Natural killer cell (primary cell): ENCODE measurements around the gene CSKMT. TPM values are rescaled to one million over a fixed set of nuclear protein-coding genes. Genes with fewer than 3 reads are reported as not detected.
A peak's percentile ranks its signal among the peaks of the same experiment; 100 is the strongest.
"Not testable (repeated sequence)": the region's sequence is repeated elsewhere in the genome, so short reads cannot be mapped to it uniquely, and the experiment has no call there.

Experiments
- ATAC-seq, 3 donors: fragments of 150-1000 bp in 2 of 3; fragments of 200-7000 bp in 1 of 3; cut with Tn5 transposase; 1 replicate in 1 of 3; 2 replicates in 2 of 3; pipeline ENCODE4 v1.10.0; 2021; ENCODE audit warnings: mild to moderate bottlenecking in 2 of 3, moderate library complexity in 2 of 3
- DNase-seq, 2 donors: peaks; one replicate each; pipeline versions ENCODE4 v3.0.0 to v3.0.0-alpha.2; 2013 to 2021; ENCODE audit warnings: mixed read lengths in 1 of 2
- H3K27ac ChIP-seq: one replicate; pipeline ENCODE4 v1.5.1; 2013; ENCODE audit warnings: mild to moderate bottlenecking, low read length
- H3K27me3 ChIP-seq: one replicate; pipeline ENCODE4 v1.6.1; 2013; ENCODE audit warnings: low read length; ENCODE audit not compliant: control insufficient read depth, insufficient read depth
- H3K36me3 ChIP-seq: one replicate; pipeline ENCODE4 v1.6.1; 2013; ENCODE audit warnings: low read length; ENCODE audit not compliant: control insufficient read depth, insufficient read depth
- H3K4me1 ChIP-seq: one replicate; pipeline ENCODE4 v1.6.1; 2013; ENCODE audit warnings: low read length; ENCODE audit not compliant: control insufficient read depth, insufficient read depth
- H3K4me3 ChIP-seq: one replicate; pipeline ENCODE4 v1.5.1; 2013; ENCODE audit warnings: low read length
- H3K9me3 ChIP-seq: one replicate; pipeline ENCODE4 v1.6.1; 2013; ENCODE audit warnings: low read length; ENCODE audit not compliant: control insufficient read depth, insufficient read depth
- H3K27ac Mint-ChIP-seq, 2 donors: one replicate each; pipeline ENCODE4 v1.8.0; 2022; ENCODE audit warnings: mild to moderate bottlenecking in 2 of 2, mixed read lengths in 2 of 2, moderate library complexity in 1 of 2
- H3K27me3 Mint-ChIP-seq, 2 donors: one replicate each; pipeline ENCODE4 v1.8.0; 2022; ENCODE audit warnings: low read depth in 2 of 2, mixed read lengths in 2 of 2
- H3K36me3 Mint-ChIP-seq: one replicate; pipeline ENCODE4 v1.8.0; 2022; ENCODE audit warnings: mixed read lengths
- H3K4me1 Mint-ChIP-seq, 2 donors: one replicate each; pipeline ENCODE4 v1.8.0; 2022; ENCODE audit warnings: mixed read lengths in 2 of 2
- H3K4me3 Mint-ChIP-seq: one replicate; pipeline ENCODE4 v1.8.0; 2022; ENCODE audit warnings: mild to moderate bottlenecking, moderate library complexity, mixed read lengths
- H3K9me3 Mint-ChIP-seq, 2 donors: one replicate each; pipeline ENCODE4 v1.8.0; 2022; ENCODE audit warnings: mixed read lengths in 2 of 2
- CTCF ChIP-seq: fragments of 200-600 bp; IDR thresholded peaks from one replicate; pipeline ENCODE4 v1.8.0; 2022; ENCODE audit warnings: antibody characterized with exemption
- WGBS: methylation state at CpG from one replicate; pipeline ENCODE4 v1.1.7; 2013; ENCODE audit warnings: missing lambda C conversion rate; ENCODE audit not compliant: insufficient coverage; 5-methylcytosine and 5-hydroxymethylcytosine counted together
- intact Hi-C: fragments of 100-400 bp; cut with micrococcal nuclease; formaldehyde crosslinking; loops from one replicate; pipeline ENCODE4 v1.14.2; 2022
- total RNA-seq, 4 donors: library from RNA; stranded (reverse); fragments of 120-200 nt in 1 of 4; gene quantifications; one replicate each; pipeline versions ENCODE4 v1.2.3 to v1.2.4, GENCODE V29; 2013 to 2022

Gene CSKMT
- total RNA-seq, 3 donors from 2014 or later (not counting 1 experiment from before 2014, with no cell fraction given) = 12.0 to 21.5 (median 13.7) TPM

- no peaks in the 10 kb centered on the region for H3K27me3 Mint-ChIP-seq
- no peak overlapping the region for H3K4me3 ChIP-seq
- peaks cover 42% of the 10 kb centered on the region for H3K4me1 ChIP-seq
- intact Hi-C loops = no loop called here
- H3K36me3 ChIP-seq = peaks cover 31% of the 10 kb centered on the region
- no peaks in the 10 kb centered on the region for H3K9me3 ChIP-seq
- peak in 1 of 2 donors; percentile 5 for DNase-seq
- no peaks in the 10 kb centered on the region for H3K9me3 Mint-ChIP-seq
- H3K27ac Mint-ChIP-seq = no peak overlapping the region
- H3K4me3 Mint-ChIP-seq = no peak overlapping the region
- H3K27me3 ChIP-seq = no peaks in the 10 kb centered on the region
- H3K4me1 Mint-ChIP-seq = peaks cover 19 to 24% of the 10 kb centered on the region in 2 donors
- H3K27ac ChIP-seq = no peak overlapping the region
- no peak for ATAC-seq
- H3K36me3 Mint-ChIP-seq = no peaks in the 10 kb centered on the region
- no peak for TF ChIP-seq CTCF
- 97% methylated on average over 24 of the region's 24 CpGs for WGBS
These were observed 16.7 kb upstream of the CSKMT start for GRCh38 chr11:62648185-62648966.

DNA sequence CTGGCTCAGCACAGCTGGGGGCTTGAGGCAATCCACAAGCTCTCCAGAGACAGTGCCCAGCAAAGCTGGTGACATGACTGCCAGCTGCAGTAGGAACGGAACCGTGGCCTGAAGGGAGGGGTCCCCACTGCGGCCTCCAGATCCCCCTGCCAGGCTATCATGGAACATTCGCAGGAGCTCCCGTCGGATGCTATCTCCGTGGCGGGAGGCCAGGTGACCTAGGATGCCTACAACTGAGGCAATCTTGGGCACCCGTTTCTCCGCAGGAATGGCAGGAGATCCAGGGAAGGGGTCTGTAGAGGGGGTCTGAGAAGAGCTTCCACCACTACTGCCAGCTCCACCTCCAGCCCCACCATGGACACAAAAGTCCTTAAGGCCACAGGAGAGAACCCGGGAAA lies 16.1 kb upstream of the CSKMT start:
- no peak for DNase-seq
- Histone ChIP-seq H3K9me3 (no peaks in the 10 kb centered on the region), H3K27me3 (no peaks in the 10 kb centered on the region), H3K36me3 (peaks cover 27% of the 10 kb centered on the region), H3K27ac (no peak overlapping the region), H3K4me1 (peaks cover 44% of the 10 kb centered on the region), H3K4me3 (no peak overlapping the region)
- TF ChIP-seq CTCF = no peak
- Mint-ChIP-seq H3K4me3 (no peak overlapping the region), H3K4me1 (peaks cover 23 to 29% of the 10 kb centered on the region in 2 donors), H3K27ac (no peak overlapping the region), H3K36me3 (no peaks in the 10 kb centered on the region), H3K9me3 (no peaks in the 10 kb centered on the region), H3K27me3 (peaks cover 0 to 3% of the 10 kb centered on the region in 2 donors)
- no peak for ATAC-seq
- 97% methylated on average over 11 of the region's 11 CpGs for WGBS
- intact Hi-C loops = no loop called here

DNA sequence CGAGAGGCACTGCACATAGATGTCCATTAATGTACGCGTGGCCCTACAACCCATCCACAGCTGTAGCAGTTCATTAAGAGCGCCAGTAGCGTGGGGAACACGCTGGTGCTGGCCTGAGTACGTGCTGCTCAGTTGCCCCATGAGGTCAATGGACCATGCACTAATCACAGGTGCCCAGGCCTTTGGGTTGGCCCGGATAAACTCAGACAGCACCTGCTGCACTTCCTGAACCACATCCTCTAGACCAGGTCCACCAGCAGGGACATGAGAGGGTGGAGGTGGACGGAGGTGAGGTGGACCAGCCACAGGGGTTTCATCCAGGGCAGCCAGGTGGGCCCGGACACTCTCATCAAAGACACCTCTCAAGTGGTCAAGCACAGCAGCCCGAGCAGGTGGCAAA lies 15.6 kb upstream of the CSKMT start:
- H3K36me3 ChIP-seq = peaks cover 24% of the 10 kb centered on the region
- Mint-ChIP-seq H3K27me3 (peaks cover 0 to 3% of the 10 kb centered on the region in 2 donors), H3K4me3 (peak overlapping the region; percentile 25), H3K9me3 (no peaks in the 10 kb centered on the region), H3K36me3 (no peaks in the 10 kb centered on the region), H3K27ac (no peak overlapping the region), H3K4me1 (peaks cover 23 to 29% of the 10 kb centered on the region in 2 donors)
- intact Hi-C loops = no loop called here
- TF ChIP-seq CTCF = no peak
- H3K27ac ChIP-seq = no peak overlapping the region
- no peaks in the 10 kb centered on the region for H3K27me3 ChIP-seq
- peak in 1 of 2 donors; percentile 4 for DNase-seq
- WGBS = 97% methylated on average over 10 of the region's 11 CpGs
- H3K4me3 ChIP-seq = no peak overlapping the region
- H3K4me1 ChIP-seq = peaks cover 44% of the 10 kb centered on the region
- ATAC-seq = no peak
- H3K9me3 ChIP-seq = no peaks in the 10 kb centered on the region

- H3K9me3 Mint-ChIP-seq, H3K9me3 ChIP-seq, intact Hi-C loops, DNase-seq, H3K27me3 ChIP-seq, H3K27ac ChIP-seq, H3K36me3 Mint-ChIP-seq, H3K4me3 Mint-ChIP-seq, ATAC-seq, H3K27me3 Mint-ChIP-seq, H3K27ac Mint-ChIP-seq, H3K4me3 ChIP-seq: not testable (repeated sequence)
- WGBS = 95% methylated on average over 12 of the region's 12 CpGs
- H3K4me1 Mint-ChIP-seq = peaks cover 23 to 29% of the 10 kb centered on the region in 2 donors
- Histone ChIP-seq H3K36me3 (peaks cover 24% of the 10 kb centered on the region), H3K4me1 (peaks cover 40% of the 10 kb centered on the region)
These were observed 14.8 kb upstream of the CSKMT start for GRCh38 chr11:62650283-62650682.
